Breast epithelium (tissue), 4 donors: Measurements from ENCODE around the gene PLOD2. TPM values are rescaled to one million over a fixed set of nuclear protein-coding genes. Genes with fewer than 3 reads are reported as not detected.

Experiments
- DNase-seq, 2 donors: peaks; one replicate each; pipeline ENCODE4 v3.0.0-alpha.2; 2019; ENCODE audit warnings: low spot score in 2 of 2
- H3K27ac ChIP-seq, 2 donors: fragments of 200-600 bp; sonication (generic) in 1 of 2; one replicate each; pipeline ENCODE4 v1.5.1; 2016 to 2019; ENCODE audit warnings: mild to moderate bottlenecking in 1 of 2
- H3K27me3 ChIP-seq, 2 donors: fragments of 200-600 bp; sonication (generic) in 1 of 2; one replicate each; pipeline versions ENCODE4 v1.5.1 to v1.6.0; 2017 to 2019; ENCODE audit warnings: control low read depth in 1 of 2, mild to moderate bottlenecking in 1 of 2
- H3K36me3 ChIP-seq: fragments of 200-600 bp; one replicate; pipeline ENCODE4 v1.5.1; 2019
- H3K4me1 ChIP-seq, 2 donors: fragments of 200-600 bp; sonication (generic); one replicate each; pipeline ENCODE4 v1.5.1; 2016 to 2019; ENCODE audit warnings: control low read depth in 1 of 2
- H3K4me3 ChIP-seq, 3 donors: fragments of 200-600 bp; sonication (generic); 1 replicate in 2 of 3; 2 replicates in 1 of 3; pipeline ENCODE4 v1.5.1; 2016 to 2019; ENCODE audit warnings: mild to moderate bottlenecking in 3 of 3, moderate library complexity in 2 of 3
- H3K9me3 ChIP-seq, 2 donors: fragments of 200-600 bp; sonication (generic) in 1 of 2; one replicate each; pipeline ENCODE4 v1.5.1; 2016 to 2019; ENCODE audit warnings: control low read depth in 1 of 2
- CTCF ChIP-seq, 3 donors: fragments of 450-650 bp; IDR thresholded peaks; one replicate each; pipeline ENCODE4 v1.5.1; 2016 to 2017; ENCODE audit warnings: antibody characterized with exemption in 3 of 3, mild to moderate bottlenecking in 3 of 3, moderate library complexity in 3 of 3
- POLR2A ChIP-seq: fragments of 450-650 bp; IDR thresholded peaks from one replicate; pipeline ENCODE4 v1.6.1; 2016; ENCODE audit warnings: antibody characterized with exemption, mild to moderate bottlenecking, moderate library complexity
- POLR2AphosphoS5 ChIP-seq, 3 donors: sonication (generic); formaldehyde crosslinking; IDR thresholded peaks; one replicate each; pipeline ENCODE4 v1.6.1; 2017; ENCODE audit warnings: antibody characterized with exemption in 3 of 3
- intact Hi-C: fragments of 100-400 bp; cut with DNase I; formaldehyde crosslinking; loops from one replicate; pipeline ENCODE4 v1.15.1; 2023; ENCODE audit warnings: low total_unique reads
- total RNA-seq, 3 donors: library from RNA; depleted of rRNA; stranded (reverse); fragments of >200 nt; gene quantifications; one replicate each; pipeline ENCODE4 v1.1.0, GENCODE V29; 2016

Gene PLOD2
- total RNA-seq, 3 donors from 2014 or later: 33.2 to 71.5 (median 35.7) TPM

- H3K4me3 ChIP-seq: no peak overlapping the region
- TF ChIP-seq POLR2A: no peak
- no peak for TF ChIP-seq CTCF (IDR thresholded peaks at IDR 0.05)
- no peak for TF ChIP-seq POLR2AphosphoS5 (IDR thresholded peaks at IDR 0.05)
- DNase-seq: no peak
- no peak overlapping the region for H3K27ac ChIP-seq
- H3K9me3 ChIP-seq: no peaks in the 10 kb centered on the region
- intact Hi-C loops: no loop called here
- H3K4me1 ChIP-seq: no peaks in the 10 kb centered on the region
- no peaks in the 10 kb centered on the region for H3K27me3 ChIP-seq
- H3K36me3 ChIP-seq: no peaks in the 10 kb centered on the region
These were observed 73.9 kb downstream of the PLOD2 start for GRCh38 chr3:146087116-146087515.

GRCh38 chr3:146086211-146086610, 74.8 kb downstream of the PLOD2 start:
- Histone ChIP-seq H3K27ac (no peak overlapping the region), H3K36me3 (no peaks in the 10 kb centered on the region), H3K4me3 (no peak overlapping the region), H3K9me3 (no peaks in the 10 kb centered on the region), H3K4me1 (no peaks in the 10 kb centered on the region), H3K27me3 (no peaks in the 10 kb centered on the region)
- intact Hi-C loops: no loop called here
- TF ChIP-seq POLR2AphosphoS5 (IDR thresholded peaks at IDR 0.05) (no peak), POLR2A (no peak)
- no peak for DNase-seq

GRCh38 chr3:146085678-146086077, 75.3 kb downstream of the PLOD2 start:
- no peak for DNase-seq
- Histone ChIP-seq H3K27me3 (no peaks in the 10 kb centered on the region), H3K4me3 (no peak overlapping the region), H3K27ac (no peak overlapping the region), H3K4me1 (no peaks in the 10 kb centered on the region), H3K36me3 (no peaks in the 10 kb centered on the region), H3K9me3 (no peaks in the 10 kb centered on the region)
- intact Hi-C loops: no loop called here
- TF ChIP-seq CTCF (IDR thresholded peaks at IDR 0.05) (no peak), POLR2AphosphoS5 (IDR thresholded peaks at IDR 0.05) (no peak), POLR2A (no peak)

- Histone ChIP-seq H3K27me3 (no peaks in the 10 kb centered on the region), H3K4me3 (no peak overlapping the region), H3K4me1 (no peaks in the 10 kb centered on the region), H3K36me3 (no peaks in the 10 kb centered on the region), H3K9me3 (no peaks in the 10 kb centered on the region), H3K27ac (no peak overlapping the region)
- DNase-seq: no peak
- TF ChIP-seq CTCF (IDR thresholded peaks at IDR 0.05): no peak
- TF ChIP-seq POLR2AphosphoS5 (IDR thresholded peaks at IDR 0.05): no peak
- no peak for TF ChIP-seq POLR2A
- intact Hi-C loops: no loop called here
These were observed 80.4 kb downstream of the PLOD2 start for GRCh38 chr3:146080578-146080977.

GRCh38 chr3:146078031-146078430, 83.0 kb downstream of the PLOD2 start:
- no peak overlapping the region for H3K27ac ChIP-seq
- H3K27me3 ChIP-seq: no peaks in the 10 kb centered on the region
- no peaks in the 10 kb centered on the region for H3K36me3 ChIP-seq
- intact Hi-C loops: no loop called here
- no peak for DNase-seq
- TF ChIP-seq POLR2AphosphoS5 (IDR thresholded peaks at IDR 0.05) (no peak), POLR2A (no peak), CTCF (IDR thresholded peaks at IDR 0.05) (no peak)
- H3K9me3 ChIP-seq: no peaks in the 10 kb centered on the region
- H3K4me3 ChIP-seq: no peak overlapping the region
- no peaks in the 10 kb centered on the region for H3K4me1 ChIP-seq

- DNase-seq: no peak
- no peak overlapping the region for H3K27ac ChIP-seq
- intact Hi-C loops: no loop called here
- TF ChIP-seq POLR2AphosphoS5 (IDR thresholded peaks at IDR 0.05): no peak
- no peak for TF ChIP-seq POLR2A
- no peak for TF ChIP-seq CTCF (IDR thresholded peaks at IDR 0.05)
- H3K27me3 ChIP-seq: no peaks in the 10 kb centered on the region
- no peaks in the 10 kb centered on the region for H3K9me3 ChIP-seq
- no peaks in the 10 kb centered on the region for H3K4me1 ChIP-seq
- H3K36me3 ChIP-seq: no peaks in the 10 kb centered on the region
- H3K4me3 ChIP-seq: no peak overlapping the region
These were observed 83.8 kb downstream of the PLOD2 start for GRCh38 chr3:146077181-146077580.
